ENCODE data around the gene TGM1. TPM values are rescaled to one million over a fixed set of nuclear protein-coding genes. Genes with fewer than 3 reads are reported as not detected.

Gene TGM1
- total RNA-seq, 2 donors from 2014 or later, result 11.9 to 36.9 TPM

GRCh38 chr14:24277606-24278321 is 14.8 kb upstream of the TGM1 start:
- no peaks in the 10 kb centered on the region for H3K9me3 ChIP-seq
- no peak overlapping the region for H3K4me3 ChIP-seq
- H3K27me3 ChIP-seq, result no peaks in the 10 kb centered on the region
- DNase-seq (ENCODE audit: low spot score), result no peak
- TF ChIP-seq CTCF (IDR thresholded peaks at IDR 0.05), result no peak
- H3K4me1 ChIP-seq, result peaks cover 0 to 27% of the 10 kb centered on the region in 2 donors
- no peak overlapping the region for H3K27ac ChIP-seq
- H3K36me3 ChIP-seq, result no peaks in the 10 kb centered on the region

DNA sequence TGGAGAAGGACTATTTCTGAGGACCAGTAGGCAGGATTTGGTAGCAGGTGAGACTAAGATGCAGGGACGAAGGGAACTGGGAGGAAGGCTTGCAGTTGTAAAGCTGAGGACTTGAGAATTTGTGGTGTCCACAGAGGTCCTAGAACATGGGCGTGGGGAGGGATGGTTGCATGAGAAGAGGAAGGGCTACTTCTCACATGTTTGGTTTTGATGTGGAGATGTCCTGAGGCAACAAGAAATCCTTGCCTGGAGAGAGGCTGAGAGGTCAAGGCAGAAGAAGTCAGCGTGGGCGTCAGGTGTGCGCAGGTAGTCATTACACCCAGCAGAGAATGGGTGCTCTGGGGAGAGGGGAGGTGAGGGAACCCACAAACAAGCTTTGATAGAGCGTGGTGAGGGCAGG is 14.1 kb upstream of the TGM1 start:
- no peak for TF ChIP-seq CTCF (IDR thresholded peaks at IDR 0.05)
- Histone ChIP-seq H3K4me3 (no peak overlapping the region), H3K27me3 (no peaks in the 10 kb centered on the region), H3K9me3 (no peaks in the 10 kb centered on the region), H3K27ac (no peak overlapping the region), H3K4me1 (peaks cover 0 to 27% of the 10 kb centered on the region in 2 donors), H3K36me3 (no peaks in the 10 kb centered on the region)
- DNase-seq (ENCODE audit: low spot score), result no peak

DNA sequence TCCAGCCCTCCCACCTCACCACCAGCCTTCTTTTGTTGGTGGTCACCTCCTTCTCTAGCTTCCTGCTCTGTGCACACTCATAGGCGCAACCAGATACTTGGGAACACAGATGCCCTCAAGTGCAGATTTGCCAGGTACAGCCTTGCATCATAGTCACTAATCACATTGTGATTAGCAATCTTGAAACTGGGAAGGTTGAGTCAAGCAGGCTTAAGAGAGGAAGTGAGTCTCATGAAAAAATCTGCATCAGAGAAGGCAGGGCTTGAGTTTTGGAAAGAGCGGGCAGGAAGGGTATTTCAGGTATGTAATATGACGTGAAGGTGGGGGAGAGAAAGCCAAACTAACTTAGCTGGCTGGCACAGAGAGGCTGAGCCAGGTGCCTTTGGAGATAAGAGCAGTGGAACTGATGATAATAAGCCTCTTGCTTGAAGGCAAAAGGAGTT is 11.1 kb upstream of the TGM1 start:
- no peak overlapping the region for H3K4me3 ChIP-seq
- H3K9me3 ChIP-seq, result no peaks in the 10 kb centered on the region
- H3K4me1 ChIP-seq, result peaks cover 0 to 19% of the 10 kb centered on the region in 2 donors
- no peaks in the 10 kb centered on the region for H3K36me3 ChIP-seq
- no peak overlapping the region for H3K27ac ChIP-seq
- no peak for TF ChIP-seq CTCF (IDR thresholded peaks at IDR 0.05)
- no peaks in the 10 kb centered on the region for H3K27me3 ChIP-seq
- no peak for DNase-seq (ENCODE audit: low spot score)

- Histone ChIP-seq H3K4me1 (peaks cover 0 to 13% of the 10 kb centered on the region in 2 donors), H3K27me3 (no peaks in the 10 kb centered on the region), H3K27ac (no peak overlapping the region), H3K9me3 (no peaks in the 10 kb centered on the region), H3K4me3 (no peak overlapping the region), H3K36me3 (no peaks in the 10 kb centered on the region)
- no peak for TF ChIP-seq CTCF (IDR thresholded peaks at IDR 0.05)
- no peak for DNase-seq (ENCODE audit: low spot score)
Observed at GRCh38 chr14:24273422-24273998, 10.5 kb upstream of the TGM1 start.

DNA sequence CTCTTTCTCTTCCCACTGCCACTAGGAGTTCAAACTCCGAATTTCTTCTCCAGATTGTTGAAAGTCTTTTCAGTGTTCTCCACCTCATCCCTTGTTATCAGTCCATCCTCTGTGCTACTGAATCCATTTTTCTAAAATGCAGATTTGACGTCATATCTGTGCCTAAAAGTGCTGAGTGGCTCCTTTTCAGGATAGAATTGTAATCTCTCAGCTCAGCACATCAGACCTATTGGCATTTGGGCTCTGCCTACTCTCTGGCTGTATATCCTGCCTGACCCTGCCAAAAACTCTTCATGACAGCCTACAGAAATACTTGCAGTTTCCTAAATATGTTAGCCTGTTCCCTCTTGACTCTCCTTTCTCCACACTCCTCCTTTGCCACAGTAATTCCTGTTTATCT is 9.5 kb upstream of the TGM1 start:
- no peak for DNase-seq (ENCODE audit: low spot score)
- Histone ChIP-seq H3K4me3 (no peak overlapping the region), H3K27ac (no peak overlapping the region), H3K9me3 (no peaks in the 10 kb centered on the region), H3K27me3 (no peaks in the 10 kb centered on the region), H3K4me1 (peaks cover 0 to 11% of the 10 kb centered on the region in 2 donors), H3K36me3 (peaks cover 2% of the 10 kb centered on the region)
- no peak for TF ChIP-seq CTCF (IDR thresholded peaks at IDR 0.05)

Measured in right atrium auricular region (tissue), 2 donors.